ENCODE results near the gene TFEB.

DNA sequence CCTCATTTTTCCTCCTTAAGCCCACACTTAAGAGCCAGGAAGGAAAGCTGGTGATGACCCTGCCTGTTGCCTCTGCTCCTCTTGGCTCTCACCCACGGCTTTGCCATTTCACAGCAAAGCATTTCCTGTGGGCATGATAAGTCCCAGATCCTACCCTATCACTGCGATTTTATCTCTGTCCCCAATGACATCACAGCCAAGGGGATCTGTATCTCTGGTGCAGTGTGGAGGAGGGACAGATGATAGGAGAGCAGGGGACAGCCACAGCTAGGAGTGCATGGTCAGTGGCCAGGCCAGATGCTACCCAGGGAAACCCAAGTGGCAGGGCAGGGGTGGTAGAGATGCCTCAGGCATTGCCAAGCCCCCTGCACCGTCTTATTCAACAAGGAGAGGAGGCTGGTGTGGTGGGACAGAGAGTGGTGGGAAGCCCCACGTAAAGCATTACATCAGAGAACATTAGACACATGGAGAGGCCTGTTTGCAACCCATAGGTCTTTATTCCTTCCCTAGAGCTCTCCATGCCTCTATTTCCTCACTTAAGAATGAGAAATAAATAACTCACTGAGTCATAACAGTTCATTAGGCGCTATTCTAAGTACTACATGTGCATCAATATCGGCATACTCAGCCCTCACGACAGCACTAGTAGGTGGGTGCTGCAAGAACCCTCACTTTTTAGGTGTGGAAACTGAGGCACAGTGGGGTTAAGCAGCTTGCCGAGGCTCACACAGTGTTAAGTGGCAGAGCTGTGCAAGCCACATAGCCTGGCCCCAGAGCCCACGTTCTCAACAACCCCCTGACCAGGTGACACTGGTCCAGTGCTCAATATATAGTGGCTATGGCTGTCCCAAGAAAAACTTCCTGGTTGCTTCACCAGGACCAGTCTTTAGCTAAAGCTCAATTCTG lies 4.6 kb downstream of the TFEB start:
- TF ChIP-seq, protein P1, sequence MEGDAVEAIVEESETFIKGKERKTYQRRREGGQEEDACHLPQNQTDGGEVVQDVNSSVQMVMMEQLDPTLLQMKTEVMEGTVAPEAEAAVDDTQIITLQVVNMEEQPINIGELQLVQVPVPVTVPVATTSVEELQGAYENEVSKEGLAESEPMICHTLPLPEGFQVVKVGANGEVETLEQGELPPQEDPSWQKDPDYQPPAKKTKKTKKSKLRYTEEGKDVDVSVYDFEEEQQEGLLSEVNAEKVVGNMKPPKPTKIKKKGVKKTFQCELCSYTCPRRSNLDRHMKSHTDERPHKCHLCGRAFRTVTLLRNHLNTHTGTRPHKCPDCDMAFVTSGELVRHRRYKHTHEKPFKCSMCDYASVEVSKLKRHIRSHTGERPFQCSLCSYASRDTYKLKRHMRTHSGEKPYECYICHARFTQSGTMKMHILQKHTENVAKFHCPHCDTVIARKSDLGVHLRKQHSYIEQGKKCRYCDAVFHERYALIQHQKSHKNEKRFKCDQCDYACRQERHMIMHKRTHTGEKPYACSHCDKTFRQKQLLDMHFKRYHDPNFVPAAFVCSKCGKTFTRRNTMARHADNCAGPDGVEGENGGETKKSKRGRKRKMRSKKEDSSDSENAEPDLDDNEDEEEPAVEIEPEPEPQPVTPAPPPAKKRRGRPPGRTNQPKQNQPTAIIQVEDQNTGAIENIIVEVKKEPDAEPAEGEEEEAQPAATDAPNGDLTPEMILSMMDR (IDR thresholded peaks at IDR 0.05), result no peak
- no peak for TF ChIP-seq POLR2AphosphoS5 (IDR thresholded peaks at IDR 0.05)
- no peak for TF ChIP-seq POLR2A (IDR thresholded peaks at IDR 0.05)
